ENCODE results near the gene ZBED1. TPM values are rescaled to one million over a fixed set of nuclear protein-coding genes. Genes with fewer than 3 reads are reported as not detected.

Gene ZBED1
- total and polyA plus RNA-seq, 2 experiments from 2014 or later, result 16.1 to 43.8 TPM

- Mint-ChIP-seq H3K9me3 (no peaks in the 10 kb centered on the region), H3K4me3 (peak overlapping the region; percentile 45), H3K27me3 (ENCODE audit: insufficient read depth, low read depth, poor library complexity) (peaks cover 14% of the 10 kb centered on the region), H3K27ac (no peak overlapping the region), H3K4me1 (peaks cover 21% of the 10 kb centered on the region), H3K36me3 (ENCODE audit: low read depth) (peaks cover 16% of the 10 kb centered on the region)
- Histone ChIP-seq H3K9me2 (ENCODE audit: insufficient read depth) (no peaks in the 10 kb centered on the region), H3F3A (replicated peaks; ENCODE audit: low read depth) (peaks cover 7% of the 10 kb centered on the region), H3K27me3 (ENCODE audit: insufficient read depth) (no peaks in the 10 kb centered on the region), H3K79me2 (replicated peaks; ENCODE audit: insufficient read depth) (peaks cover 36% of the 10 kb centered on the region), H3K4me3 (no peak overlapping the region), H3K36me3 (ENCODE audit: insufficient read depth) (no peaks in the 10 kb centered on the region), H3K4me1 (ENCODE audit: insufficient read depth) (peaks cover 31% of the 10 kb centered on the region), H3K27ac (ENCODE audit: low read depth) (no peak overlapping the region), H4K20me1 (replicated peaks; ENCODE audit: insufficient read depth) (0 out of 2 replicates have a peak, but pooled peaks cover 4% of the 10 kb centered on the region), H3K4me2 (no peak overlapping the region), H2AFZ (no peak overlapping the region)
- ATAC-seq, result no peak
- TF ChIP-seq CTCF (conservative IDR thresholded peaks at IDR 0.05; ENCODE audit: low read depth in 2 of 2), result no peak
- TF ChIP-seq STAT1 (IDR thresholded peaks at IDR 0.05; ENCODE audit: unreplicated experiment), result no peak
- TF ChIP-seq ZNF462 (CRISPR knock-in tag; IDR thresholded peaks at IDR 0.05), result no peak
- TF ChIP-seq ZNF331 (CRISPR knock-in tag; IDR thresholded peaks at IDR 0.05; ENCODE audit: low read depth), result no peak
- no peak for TF ChIP-seq NANOG (IDR thresholded peaks at IDR 0.05; ENCODE audit: borderline replicate concordance)
- no peak for DNase-seq (ENCODE audit: low spot score)
Observed at GRCh38 chrX:2501559-2502102, 855 bp upstream of the ZBED1 start.

All from GM23338 (cell line).